Hair follicular keratinocyte (primary cell): Measurements from ENCODE around the gene NAPA. TPM values are rescaled to one million over a fixed set of nuclear protein-coding genes. Genes with fewer than 3 reads are reported as not detected.

Experiments used
- total RNA-seq: library from RNA; depleted of rRNA; stranded (reverse); fragments of >200 nt; gene quantifications from 2 replicates; pipeline ENCODE4 v1.2.3, GENCODE V29; 2015

The NAPA gene
- 71.0 and 88.9 TPM in 2 replicates for total RNA-seq

DNA sequence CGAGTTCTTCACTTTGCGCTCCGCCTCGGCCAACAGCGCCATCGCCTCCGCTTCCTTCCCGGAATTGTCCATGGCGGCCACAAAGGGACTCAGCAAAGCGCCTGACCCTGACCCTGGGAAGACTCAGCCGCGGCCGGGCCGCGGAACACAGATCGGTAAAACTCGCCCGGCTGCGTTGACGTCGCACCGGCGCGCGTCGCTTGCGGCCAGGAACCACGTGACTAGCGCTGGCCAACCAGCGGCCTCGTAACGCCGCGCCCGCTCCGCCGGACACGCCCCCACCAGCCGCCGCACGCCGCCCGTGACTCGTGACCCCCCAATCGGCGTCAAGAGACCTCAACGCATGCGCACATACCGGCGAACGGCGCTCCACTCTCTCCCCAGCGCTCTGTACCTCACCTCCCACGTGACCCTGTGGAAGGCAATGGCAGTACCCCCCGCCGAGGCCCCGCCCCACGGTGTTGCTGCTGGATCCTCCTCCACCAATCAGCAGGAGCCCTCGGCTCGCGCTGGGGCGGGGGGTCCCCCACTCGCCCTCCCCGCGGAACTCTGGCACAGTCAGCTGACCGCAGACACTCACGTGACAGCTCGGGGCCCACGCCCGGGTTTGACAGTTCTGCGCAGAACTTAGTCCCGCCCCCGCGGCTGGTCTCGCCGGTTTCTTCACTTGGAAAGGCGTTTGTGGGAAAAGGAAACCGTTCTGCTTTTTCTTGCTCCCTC is at the start of gene NAPA:
Gene NAPA (minus strand): TSS at position 195 of the 720 bp plus-strand sequence. CDS start 123 bp downstream, at position 72.

DNA sequence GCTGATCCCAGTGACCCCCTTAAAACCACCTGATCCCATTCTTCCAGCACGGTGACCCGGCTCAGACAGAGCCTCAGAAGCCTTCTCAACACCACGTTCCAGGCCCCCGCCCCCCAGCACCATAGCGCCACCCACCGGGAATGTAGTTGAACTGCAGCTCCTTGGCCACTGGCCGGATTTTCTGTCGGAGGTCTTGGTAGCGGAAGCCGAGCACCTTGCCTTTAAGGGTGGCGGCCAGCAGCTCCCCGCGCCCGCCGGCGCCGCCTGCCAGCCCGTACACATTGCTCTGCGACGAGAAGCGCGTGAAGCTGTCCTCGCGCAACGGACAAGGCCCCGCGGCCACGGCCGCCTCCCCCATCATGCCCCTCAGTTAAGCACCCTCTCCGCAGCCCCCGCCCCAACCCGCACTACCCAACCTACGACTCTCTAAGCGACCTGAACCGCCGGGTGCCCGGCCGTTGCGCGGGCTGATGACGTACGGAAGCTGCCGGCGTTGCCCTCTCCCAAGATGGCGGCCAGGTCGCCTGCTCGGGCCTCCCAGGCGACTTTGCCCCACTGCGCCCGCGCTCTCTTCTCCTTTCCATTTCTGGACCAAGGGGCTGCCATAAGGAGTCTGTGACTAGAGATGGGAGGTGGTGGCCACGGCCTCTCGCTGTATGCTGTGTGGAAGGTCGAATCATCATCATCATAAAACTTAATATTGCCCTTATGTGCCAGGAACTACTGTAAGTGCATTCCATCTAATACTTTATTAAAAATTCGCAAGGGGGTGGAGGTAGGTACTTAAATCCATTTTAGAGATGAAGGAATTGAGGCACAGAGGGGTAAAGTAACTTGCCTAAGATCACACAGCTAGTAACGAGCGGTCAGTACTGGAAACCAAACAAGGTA is 30.8 kb downstream of the NAPA start, which contains the start of gene KPTN:
Gene KPTN (minus strand): TSS at position 420 of the 891 bp plus-strand sequence. CDS start 59 bp downstream, at position 361.

DNA sequence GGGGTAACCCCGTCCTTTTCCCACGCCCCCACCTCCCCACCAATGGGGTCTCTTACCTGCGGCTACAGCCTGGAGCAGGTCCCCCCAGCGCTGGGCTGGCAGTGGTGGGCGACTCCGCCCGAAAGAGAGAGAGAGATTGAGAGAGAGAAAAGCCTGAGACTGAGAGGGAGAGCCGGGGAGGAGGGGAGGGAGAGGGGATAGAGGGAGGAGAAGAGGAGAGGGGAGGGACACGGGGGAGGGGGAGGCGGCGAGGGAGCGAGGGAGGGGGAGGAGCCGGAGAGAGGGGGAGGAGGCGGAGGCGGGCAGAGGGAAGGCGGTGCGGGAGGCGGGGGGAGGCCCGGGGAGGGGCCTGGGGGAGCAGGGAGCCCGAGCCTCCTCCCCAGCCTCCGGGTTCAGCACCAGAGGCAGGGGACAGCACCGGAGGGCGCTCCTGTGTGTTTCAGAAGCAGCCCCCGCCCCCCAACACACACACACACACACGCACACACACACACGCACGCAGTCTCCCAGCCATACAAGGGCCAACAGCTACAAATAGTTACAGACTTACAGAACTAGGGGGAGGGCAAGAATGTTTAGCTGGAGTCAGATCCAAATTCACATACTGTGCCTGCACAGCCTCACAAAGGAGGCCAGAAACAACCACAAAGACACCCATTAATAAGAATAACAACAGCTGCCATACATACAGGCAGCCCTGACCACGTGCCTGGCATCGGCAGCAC is 43.0 kb downstream of the NAPA start, which contains the start of gene SLC8A2:
Gene SLC8A2 (minus strand): TSS at position 161 of the 725 bp plus-strand sequence. CDS start 5,490 bp downstream, outside the sequence.

Other genes starting within 250 kb of the NAPA start
- gene INAFM1, start 240.2 kb downstream of the NAPA start, total RNA-seq: 3.5 and 4.6 TPM in 2 replicates
- not detected in 2 replicates for gene C5AR1, start 205.2 kb downstream of the NAPA start, total RNA-seq
- gene C5AR2, start 182.9 kb downstream of the NAPA start, total RNA-seq: not detected in 2 replicates
- 15.9 and 17.2 TPM in 2 replicates for gene DHX34, start 165.7 kb downstream of the NAPA start, total RNA-seq
- 0.80 and 7.3 TPM in 2 replicates for gene MEIS3, start 95.5 kb downstream of the NAPA start, total RNA-seq
- 0.16 TPM in 1 of 2 replicates, not detected in the other for gene SLC8A2, start 43.2 kb downstream of the NAPA start, total RNA-seq
- 2.9 and 3.2 TPM in 2 replicates for gene KPTN, start 30.8 kb downstream of the NAPA start, total RNA-seq
- gene ZNF541, start 58.1 kb upstream of the NAPA start, total RNA-seq: not detected in 2 replicates
- 5.9 and 6.0 TPM in 2 replicates for gene BICRA, start 94.1 kb upstream of the NAPA start, total RNA-seq
- 80.8 and 117 TPM in 2 replicates for gene EHD2, start 198.4 kb upstream of the NAPA start, total RNA-seq
- gene NOP53, start 230.5 kb upstream of the NAPA start, total RNA-seq: 128 and 171 TPM in 2 replicates